AG10803 (cell line): Measurements from ENCODE around the gene AHRR.
"Not testable (repeated sequence)": the region's sequence is repeated elsewhere in the genome, so short reads cannot be mapped to it uniquely, and the experiment has no call there.

Experiments
- DNase-seq: peaks from one replicate; pipeline ENCODE4 v3.0.0; 2010; ENCODE audit warnings: low read depth
- H3K4me3 ChIP-seq: 2 replicates; pipeline ENCODE4 v1.5.1; 2011; ENCODE audit warnings: mild to moderate bottlenecking, low read length, control low read depth
- TF ChIP-seq, protein P1 (sequence below): conservative IDR thresholded peaks from 2 replicates; pipeline ENCODE4 v1.5.1; 2011; ENCODE audit warnings: mild to moderate bottlenecking, low read length, control low read depth, inconsistent platforms

Gene AHRR

DNA sequence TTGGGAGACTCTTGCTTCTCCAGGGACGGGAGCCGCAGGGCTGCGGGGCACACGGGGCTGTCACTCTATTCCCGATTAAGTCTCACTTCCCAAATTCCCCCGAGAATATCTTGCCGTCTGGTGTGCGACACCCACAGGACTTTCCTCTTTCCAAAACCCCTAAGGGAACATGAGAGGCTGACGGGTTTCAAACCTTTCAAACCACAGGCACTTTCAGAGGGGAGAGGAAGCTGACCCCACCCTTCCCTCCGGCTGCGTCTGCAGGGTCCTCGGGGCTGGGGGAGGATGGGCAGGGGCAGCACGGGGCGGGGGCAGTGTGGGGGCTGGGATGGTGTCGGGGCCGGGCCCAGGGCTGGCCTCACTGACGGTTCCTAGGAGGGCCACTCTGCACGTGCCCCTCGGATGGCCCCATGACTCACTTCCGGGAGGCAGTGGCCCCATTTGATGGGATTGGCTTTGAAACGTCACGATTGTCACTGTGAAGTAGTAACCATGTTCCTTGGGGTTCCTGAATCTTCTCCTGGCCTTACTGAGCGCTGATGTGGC is 164.5 kb downstream of the AHRR start:
- TF ChIP-seq, protein P1, sequence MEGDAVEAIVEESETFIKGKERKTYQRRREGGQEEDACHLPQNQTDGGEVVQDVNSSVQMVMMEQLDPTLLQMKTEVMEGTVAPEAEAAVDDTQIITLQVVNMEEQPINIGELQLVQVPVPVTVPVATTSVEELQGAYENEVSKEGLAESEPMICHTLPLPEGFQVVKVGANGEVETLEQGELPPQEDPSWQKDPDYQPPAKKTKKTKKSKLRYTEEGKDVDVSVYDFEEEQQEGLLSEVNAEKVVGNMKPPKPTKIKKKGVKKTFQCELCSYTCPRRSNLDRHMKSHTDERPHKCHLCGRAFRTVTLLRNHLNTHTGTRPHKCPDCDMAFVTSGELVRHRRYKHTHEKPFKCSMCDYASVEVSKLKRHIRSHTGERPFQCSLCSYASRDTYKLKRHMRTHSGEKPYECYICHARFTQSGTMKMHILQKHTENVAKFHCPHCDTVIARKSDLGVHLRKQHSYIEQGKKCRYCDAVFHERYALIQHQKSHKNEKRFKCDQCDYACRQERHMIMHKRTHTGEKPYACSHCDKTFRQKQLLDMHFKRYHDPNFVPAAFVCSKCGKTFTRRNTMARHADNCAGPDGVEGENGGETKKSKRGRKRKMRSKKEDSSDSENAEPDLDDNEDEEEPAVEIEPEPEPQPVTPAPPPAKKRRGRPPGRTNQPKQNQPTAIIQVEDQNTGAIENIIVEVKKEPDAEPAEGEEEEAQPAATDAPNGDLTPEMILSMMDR = no peak
- H3K4me3 ChIP-seq = no peak overlapping the region
- DNase-seq = no peak

DNA sequence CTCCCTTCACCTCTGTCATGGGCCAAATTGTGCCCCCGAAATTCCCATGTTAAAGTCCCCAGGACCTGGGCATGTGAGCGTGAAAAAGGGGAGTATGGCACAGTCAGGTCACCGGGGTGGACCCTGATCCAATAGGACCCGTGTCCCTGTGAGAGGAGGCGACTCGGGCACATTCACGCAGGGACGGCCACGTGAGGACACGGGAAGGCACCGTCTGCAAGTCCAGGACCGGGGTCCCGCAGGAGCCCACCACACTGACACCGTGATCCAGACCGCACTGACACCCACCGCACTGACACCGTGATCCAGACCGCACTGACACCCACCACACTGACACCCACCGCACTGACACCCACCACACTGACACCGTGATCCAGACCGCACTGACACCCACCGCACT is 165.1 kb downstream of the AHRR start:
- not testable (repeated sequence) for H3K4me3 ChIP-seq, DNase-seq
